ENCODE measurements around the gene DDX25.

The DDX25 gene

GRCh38 chr11:125974284-125974683, 70.0 kb downstream of the DDX25 start:
- TF ChIP-seq, protein P1, sequence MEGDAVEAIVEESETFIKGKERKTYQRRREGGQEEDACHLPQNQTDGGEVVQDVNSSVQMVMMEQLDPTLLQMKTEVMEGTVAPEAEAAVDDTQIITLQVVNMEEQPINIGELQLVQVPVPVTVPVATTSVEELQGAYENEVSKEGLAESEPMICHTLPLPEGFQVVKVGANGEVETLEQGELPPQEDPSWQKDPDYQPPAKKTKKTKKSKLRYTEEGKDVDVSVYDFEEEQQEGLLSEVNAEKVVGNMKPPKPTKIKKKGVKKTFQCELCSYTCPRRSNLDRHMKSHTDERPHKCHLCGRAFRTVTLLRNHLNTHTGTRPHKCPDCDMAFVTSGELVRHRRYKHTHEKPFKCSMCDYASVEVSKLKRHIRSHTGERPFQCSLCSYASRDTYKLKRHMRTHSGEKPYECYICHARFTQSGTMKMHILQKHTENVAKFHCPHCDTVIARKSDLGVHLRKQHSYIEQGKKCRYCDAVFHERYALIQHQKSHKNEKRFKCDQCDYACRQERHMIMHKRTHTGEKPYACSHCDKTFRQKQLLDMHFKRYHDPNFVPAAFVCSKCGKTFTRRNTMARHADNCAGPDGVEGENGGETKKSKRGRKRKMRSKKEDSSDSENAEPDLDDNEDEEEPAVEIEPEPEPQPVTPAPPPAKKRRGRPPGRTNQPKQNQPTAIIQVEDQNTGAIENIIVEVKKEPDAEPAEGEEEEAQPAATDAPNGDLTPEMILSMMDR (IDR thresholded peaks at IDR 0.05; ENCODE audit: extremely low read depth, missing control alignments) = no peak
- no peak for DNase-seq (ENCODE audit: low spot score)

DNA sequence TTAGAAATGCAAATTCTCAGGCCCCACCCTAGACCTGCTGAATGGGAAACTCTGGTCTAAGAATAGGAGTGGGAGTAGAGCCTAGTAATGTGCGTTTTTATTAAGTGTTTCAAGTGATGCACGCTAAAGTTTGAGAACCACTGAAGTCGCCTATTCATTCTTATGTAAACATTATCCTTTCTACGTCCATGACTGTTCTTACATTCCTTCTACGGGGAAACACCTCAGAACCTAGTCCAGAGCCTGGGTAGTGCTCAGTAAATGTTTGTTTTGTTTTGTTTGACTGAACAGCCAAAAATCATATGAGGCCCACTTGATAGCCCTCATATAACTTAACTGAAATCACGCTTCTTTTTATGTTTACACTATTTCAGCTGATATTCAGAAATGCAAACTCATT, 71.3 kb downstream of the DDX25 start:
- no peak for DNase-seq (ENCODE audit: low spot score)
- TF ChIP-seq, protein P1 (IDR thresholded peaks at IDR 0.05; ENCODE audit: extremely low read depth, missing control alignments) = no peak

GRCh38 chr11:125976156-125976555, 71.8 kb downstream of the DDX25 start:
- TF ChIP-seq, protein P1 (IDR thresholded peaks at IDR 0.05; ENCODE audit: extremely low read depth, missing control alignments) = no peak
- no peak for DNase-seq (ENCODE audit: low spot score)

- TF ChIP-seq, protein P1 (IDR thresholded peaks at IDR 0.05; ENCODE audit: extremely low read depth, missing control alignments) = no peak
- DNase-seq (ENCODE audit: low spot score) = no peak
These were observed 73.0 kb downstream of the DDX25 start for GRCh38 chr11:125977333-125977732.

DNA sequence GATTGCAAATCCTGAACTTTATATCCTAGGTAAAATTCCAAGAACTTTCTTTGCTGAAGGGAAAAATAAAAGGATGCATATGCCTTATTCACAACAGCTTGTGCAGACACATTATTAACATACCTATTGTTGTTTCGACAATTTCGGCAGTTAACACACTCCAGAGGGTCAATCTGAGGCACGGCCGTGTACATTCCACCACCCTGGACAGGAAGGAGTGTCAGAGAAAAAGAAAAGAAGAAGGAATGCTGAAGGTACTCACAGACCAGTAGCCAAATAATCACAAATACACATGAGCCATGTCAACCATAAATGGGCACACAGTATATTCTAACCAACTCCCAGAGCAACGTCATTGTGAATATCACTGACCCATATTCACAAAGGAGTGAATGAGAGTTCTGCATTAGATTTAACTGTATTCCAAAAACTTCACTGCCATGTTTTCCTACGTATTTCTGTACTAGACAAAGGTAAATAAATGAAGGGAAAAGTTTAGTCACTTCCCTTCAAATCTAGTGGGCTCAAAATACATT, 73.9 kb downstream of the DDX25 start:
- TF ChIP-seq, protein P1 (IDR thresholded peaks at IDR 0.05; ENCODE audit: extremely low read depth, missing control alignments) = no peak
- DNase-seq (ENCODE audit: low spot score) = no peak
